Stimulated activated CD4-positive, alpha-beta T cell treated with anti-CD3 and anti-CD28 coated beads, Interleukin-2, amount 100 ng/mL, for 4 hours (primary cell): ENCODE data around the gene PSG4.
"Not testable (repeated sequence)": the region's sequence is repeated elsewhere in the genome, so short reads cannot be mapped to it uniquely, and the experiment has no call there.

Source experiments
- DNase-seq: peaks from one replicate; pipeline ENCODE4 v3.0.0-alpha.2; 2020; ENCODE audit warnings: low read depth

The PSG4 gene

DNA sequence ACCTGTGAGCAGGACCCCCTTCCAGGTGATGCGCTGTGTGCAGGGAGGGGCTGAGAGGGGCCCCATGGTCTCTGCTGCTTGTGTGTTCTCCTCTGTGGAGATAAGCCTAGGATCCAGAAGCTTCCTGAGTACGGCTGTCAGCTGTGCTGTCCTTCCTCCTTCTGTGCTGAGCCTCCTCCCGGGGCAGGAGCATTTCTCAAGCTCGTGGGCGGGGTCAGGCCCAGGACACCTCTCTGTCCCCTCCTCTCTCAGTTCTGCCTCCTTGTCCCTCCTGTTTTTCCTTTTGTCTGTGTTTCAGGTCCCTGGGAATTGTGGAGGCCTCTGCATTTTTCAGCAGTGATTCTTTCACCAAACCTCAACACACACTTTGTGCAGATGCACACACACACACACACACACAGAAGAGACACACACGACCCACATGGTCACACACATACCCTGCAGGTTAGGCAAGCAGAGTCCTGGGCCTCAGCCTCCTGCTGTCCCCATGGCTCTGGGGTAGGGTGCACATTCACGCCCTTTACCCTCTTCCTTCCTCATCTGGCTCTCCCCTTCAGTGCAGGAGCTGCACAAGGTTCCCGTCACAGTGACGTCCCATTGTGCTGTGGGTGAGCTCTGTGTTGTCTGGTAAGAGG, at the start of gene PSG4:
Gene PSG4, minus strand, starts transcription at position 168 of the 635 bp plus-strand sequence. Its CDS starts 102 bp downstream, at position 66.
- DNase-seq: not testable (repeated sequence)

DNA sequence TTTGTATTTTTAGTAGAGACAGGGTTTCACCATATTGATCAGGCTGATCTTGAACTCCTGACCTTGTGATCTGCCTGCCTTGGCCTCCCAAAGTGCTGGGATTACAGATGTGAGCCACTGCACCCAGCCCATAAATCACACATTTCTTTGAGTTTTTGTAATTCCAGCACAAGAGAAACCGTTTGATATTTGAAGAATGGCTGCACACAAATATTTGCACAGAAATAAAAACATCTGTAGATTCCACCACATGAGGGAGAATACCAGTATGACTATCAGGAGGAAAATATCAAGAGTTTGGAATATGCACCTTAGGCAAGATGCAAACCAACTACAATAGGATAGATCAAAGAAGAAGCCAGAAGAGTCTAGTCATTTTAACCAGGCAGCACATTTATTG, 46.0 kb upstream of the PSG4 start:
- not testable (repeated sequence) for DNase-seq

DNA sequence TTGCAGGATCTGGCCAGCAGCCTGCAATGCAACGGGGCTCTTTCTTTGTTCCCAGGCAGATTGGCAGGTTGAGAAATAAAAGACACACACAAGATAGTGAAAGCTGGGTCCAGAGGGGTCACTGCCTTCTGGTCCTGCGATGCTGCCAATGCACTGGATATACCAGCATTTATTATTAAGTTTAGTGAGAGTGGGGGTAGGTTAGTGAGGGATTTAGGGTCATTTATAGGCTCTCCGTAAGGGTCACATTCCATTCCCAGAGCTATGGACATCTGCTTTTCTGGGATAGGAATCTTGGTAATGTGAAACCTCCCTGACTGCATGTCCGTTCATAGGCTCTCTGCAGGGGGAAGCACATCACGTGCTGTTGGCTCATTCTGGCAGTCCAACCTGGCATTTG, 44.9 kb upstream of the PSG4 start:
- not testable (repeated sequence) for DNase-seq

DNA sequence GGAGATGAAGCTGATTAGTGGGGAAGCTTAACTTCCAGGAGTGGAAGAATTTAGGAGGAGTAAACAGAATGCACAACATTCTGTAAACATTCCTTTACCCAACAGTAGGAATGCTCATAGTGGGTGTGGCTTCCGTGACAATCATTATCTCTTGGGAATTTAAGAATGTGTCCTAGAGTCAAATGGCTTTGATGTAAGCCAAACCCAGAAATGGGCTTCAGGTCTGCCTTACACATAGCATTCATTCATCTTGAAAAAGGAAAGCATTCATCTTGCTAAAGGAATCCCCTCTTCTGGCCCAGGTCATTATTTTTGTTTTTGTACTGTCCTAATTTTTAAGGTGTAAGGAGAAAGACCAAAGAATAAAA, 43.2 kb upstream of the PSG4 start:
- not testable (repeated sequence) for DNase-seq

DNA sequence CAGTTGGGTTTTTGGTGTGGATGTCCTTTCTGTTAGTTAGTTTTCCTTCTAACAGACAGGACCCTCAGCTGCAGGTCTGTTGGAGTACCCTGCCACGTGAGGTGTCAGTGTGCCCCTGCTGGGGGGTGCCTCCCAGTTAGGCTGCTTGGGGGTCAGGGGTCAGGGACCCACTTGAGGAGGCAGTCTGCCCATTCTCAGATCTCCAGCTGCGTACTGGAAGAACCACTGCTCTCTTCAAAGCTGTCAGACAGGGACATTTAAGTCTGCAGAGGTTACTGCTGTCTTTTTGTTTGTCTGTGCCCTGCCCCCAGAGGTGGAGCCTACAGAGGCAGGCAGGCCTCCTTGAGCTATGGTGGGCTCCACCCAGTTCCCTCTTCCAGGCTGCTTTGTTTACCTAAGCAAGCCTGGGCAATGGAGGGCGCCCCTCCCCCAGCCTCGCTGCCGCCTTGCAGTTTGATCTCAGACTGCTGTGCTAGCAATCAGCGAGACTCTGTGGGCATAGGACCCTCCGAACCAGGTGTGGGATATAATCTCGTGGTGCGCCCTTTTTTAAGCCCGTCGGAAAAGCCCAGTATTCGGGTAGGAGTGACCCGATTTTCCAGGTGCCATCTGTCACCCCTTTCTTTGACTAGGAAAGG, 41.9 kb upstream of the PSG4 start:
- DNase-seq: not testable (repeated sequence)

DNA sequence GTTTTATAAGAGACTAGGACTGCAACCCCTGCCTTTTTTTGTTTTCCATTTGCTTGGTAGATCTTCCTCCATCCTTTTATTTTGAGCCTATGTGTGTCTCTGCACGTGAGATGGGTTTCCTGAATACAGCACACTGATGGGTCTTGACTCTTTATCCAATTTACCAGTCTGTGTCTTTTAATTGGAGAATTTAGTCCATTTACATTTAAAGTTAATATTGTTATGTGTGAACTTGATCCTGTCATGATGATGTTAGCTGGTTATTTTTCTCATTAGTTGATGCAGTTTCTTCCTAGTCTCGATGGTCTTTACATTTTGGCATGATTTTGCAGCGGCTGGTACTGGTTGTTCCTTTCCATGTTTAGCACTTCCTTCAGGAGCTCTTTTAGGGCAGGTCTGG, 40.4 kb upstream of the PSG4 start:
- not testable (repeated sequence) for DNase-seq

DNA sequence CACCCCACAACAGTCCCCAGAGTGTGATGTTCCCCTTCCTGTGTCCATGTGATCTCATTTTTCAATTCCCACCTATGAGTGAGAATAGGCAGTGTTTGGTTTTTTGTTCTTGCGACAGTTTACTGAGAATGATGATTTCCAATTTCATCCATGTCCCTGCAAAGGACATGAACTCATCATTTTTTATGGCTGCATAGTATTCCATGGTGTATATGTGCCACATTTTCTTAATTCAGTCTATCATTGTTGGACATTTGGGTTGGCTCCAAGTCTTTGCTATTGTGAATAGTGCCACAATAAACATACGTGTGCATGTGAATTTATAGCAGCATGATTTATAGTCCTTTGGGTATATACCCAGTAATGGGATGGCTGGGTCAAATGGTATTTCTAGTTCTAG, 36.8 kb upstream of the PSG4 start:
- not testable (repeated sequence) for DNase-seq

DNA sequence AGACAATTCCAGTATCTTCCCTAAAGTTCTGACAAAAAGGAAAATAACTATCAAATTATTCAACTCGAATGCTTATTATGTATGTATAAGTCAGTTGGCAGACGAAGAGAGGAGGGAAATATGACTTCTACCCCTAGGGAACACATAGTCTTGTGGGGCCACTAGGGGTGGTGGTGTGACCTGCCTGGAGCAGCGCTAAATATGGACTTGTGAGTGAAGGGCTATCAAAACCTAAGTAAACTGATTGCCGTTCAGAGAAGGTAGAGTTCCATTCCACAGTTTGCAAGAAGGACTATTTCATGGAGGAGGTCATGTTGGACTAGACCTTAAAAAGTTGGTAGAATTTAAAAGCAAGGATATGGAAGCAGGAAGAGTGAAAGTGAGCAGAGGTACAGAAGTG, 32.8 kb upstream of the PSG4 start:
- DNase-seq: not testable (repeated sequence)

DNA sequence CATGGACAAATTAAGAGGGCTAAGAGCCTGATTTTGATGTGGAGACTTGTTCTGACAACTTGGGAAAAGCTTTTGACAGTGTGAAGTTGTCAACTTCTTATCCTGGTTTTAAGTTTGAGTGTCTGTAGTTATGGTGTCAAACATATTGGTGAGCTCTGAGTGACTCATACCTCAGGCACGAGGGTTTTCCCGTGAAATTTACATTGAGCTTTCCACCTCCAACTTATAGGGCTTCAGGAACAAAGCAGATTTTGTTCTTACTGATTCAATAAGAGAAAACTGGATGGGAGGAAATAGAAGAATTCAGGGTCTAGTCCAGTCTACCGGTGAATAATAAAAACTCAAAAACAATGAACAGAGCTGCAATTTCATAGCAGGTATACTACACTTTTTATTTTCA, 30.2 kb upstream of the PSG4 start:
- not testable (repeated sequence) for DNase-seq

DNA sequence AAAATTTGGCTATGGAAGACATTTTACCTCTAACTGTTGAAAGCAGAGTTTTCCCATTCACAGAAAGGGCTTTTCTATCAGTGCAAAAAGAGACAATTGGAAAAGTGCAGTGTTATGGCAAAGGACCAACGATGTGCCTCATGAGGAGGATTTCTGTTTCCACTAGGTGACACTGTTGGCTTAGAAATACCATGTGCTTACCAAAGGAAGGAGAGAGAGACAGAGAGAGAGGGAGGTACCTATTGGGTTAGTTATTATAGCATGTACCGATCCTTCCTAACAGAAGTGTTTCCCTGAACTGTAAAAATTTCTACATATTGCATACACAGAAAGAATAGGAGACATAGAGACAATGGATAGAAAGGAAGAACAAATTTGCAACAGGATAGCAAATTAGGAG, 23.9 kb upstream of the PSG4 start:
- DNase-seq: no peak

DNA sequence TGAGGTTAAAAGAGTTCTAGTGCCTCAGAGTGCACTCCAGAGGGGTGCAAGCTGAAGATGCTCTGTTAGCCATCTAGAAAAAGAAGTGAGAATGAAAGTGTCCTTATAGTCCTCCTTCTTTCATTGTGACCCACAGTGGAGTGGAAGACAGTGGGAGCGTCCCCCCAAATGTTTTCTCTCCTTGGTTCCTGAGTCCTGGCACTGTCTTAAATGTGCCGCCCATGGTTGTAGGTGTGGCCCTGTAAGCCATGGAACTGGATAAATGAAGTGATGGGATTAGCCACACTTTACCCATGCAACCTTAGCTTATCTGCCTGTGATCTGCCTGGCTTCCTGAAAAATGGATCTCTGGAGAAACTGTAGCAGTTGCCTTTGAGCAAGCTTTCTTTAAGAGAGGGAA, 23.3 kb upstream of the PSG4 start:
- DNase-seq: not testable (repeated sequence)

DNA sequence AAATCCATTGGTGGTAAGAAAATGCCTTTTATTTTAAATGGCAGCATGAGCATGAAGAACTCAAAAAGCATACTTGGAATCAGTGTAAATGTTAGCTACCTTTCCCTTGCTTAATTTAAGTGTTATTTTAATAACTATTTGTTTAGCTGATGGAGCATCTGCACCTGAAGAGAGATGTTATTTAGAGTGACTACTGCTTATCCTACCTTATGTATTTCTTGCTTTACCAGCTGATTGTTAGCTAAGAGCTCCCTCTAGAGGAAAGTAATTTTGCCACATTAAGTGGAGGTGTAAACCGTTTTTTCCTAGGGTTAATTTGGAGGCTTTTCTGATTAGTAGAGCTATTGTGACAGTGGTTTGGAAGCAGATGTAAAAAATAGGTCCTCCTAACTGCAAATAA, 21.5 kb upstream of the PSG4 start:
- DNase-seq: not testable (repeated sequence)

DNA sequence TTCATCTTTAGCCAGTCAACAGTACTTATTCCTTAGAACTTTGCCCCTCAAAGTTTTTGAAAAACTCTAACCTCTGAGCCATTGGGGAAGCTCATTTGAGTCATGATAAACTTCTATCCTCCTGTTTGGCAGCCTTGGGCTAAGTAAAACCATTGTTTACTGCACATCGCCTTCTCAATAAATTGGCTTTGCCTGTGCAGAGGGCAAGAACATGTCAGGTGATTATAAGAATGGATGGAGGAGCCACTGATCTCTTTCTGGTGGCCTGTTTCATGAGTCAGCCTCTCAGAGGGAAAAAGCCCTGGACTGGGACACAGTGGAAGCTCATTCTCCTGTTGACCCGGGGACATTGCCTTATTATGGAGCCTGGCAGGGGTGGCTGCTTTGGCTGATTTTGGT, 19.4 kb upstream of the PSG4 start:
- no peak for DNase-seq

DNA sequence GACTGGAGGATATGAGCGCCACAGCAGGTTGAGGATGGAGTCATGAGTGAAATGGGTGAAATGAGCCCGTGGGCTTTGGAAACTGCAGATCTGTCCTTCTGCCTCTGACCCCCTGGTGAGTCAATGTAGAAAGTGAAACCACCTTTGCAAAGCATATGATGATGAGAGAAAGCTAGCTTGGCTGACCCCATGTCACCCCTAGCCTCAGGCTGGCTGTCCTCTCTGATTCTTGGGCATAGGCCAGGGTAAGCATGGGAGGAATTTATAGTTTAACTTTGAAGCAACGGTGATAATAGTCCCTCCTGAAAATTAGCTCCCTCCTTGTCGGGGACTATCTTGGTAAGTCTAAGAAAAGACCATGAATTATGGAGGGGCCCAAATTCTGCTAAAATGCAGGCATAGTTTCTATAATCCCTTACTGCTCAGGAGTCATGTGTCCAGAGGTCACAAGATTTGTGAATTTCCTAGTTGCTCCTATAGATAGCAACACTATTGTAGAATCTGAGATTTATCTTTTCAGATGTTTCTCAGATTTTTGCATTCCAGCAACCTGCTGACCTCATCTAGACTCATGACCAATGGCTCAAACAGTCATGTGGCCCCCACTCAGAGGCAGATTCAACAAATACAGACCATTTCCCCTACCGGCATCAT, 18.9 kb upstream of the PSG4 start:
- DNase-seq: not testable (repeated sequence)

DNA sequence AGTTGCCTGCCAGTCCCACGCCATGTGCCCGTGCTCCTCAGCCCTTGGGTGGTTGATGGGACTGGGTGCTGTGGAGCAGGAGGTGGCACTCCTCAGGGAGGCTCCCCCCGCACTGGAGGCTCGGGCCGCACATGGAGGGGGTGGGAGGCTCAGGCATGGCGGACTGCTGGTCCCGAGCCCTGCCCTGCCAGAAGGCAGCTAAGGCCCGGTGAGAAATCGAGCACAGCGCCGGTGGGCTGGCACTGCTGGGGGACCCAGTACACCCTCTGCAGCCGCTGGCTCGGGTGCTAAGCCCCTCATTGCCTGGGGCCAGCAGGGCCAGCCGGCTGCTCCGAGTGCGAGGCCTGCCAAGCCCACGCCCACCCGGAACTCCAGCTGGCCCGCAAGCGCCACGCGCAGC, 16.5 kb upstream of the PSG4 start:
- not testable (repeated sequence) for DNase-seq

DNA sequence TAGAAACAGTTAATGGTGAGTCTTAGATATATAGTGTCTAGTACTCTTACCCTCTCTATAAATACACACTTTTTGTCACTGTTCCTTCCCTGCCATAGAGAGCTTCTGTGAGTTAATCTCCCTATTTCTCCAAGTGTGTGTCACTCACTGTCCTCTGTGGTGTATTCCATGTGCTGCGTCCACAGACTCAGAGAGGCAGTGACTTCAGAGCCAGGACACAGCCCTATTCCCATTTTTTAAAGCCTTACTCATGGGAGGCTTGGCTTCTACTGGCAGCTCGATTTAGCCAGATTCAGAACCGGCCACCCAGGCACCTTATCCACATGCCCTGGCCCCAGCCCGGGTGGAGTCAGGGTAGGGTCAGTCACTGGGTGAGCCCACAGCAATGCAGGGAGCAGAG, 13.7 kb upstream of the PSG4 start:
- DNase-seq: not testable (repeated sequence)

DNA sequence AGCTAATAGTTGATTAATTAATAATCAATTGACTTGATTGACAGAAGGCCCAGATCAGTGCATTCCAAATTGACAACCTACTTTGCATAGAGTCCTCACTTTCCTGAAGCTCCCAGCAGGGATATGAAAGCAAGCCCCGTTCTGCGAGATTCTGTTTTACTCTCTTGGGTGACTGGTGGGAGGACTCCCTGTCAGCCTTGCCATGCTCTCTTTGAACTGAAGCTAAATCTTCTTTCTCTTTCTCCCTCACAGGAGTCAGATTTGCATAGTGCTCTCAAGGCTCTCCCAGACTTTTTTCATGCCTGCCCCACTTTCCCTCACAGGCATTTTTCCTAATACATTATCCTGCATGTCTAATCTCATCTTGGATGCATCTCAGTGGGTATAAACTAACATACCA, 10.4 kb upstream of the PSG4 start:
- not testable (repeated sequence) for DNase-seq

DNA sequence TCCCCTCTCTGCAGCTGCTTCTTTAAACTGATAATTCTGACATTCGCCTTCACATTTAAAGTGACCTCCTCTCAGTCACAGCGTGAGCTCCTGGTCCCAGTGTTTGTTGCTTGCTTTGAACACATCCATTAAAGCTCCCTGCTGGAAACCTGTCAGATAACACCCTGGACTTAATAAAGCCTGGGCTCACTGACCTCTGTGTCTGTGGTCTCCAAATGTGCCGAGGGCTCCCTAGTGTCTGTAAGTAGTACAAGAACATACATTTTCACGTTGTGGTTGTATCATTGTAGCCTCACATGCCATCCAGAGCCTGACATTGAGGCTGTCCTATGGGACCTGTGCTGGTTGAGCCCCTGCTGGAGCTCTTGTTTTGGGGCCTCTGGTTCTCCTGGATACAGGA, 2.6 kb upstream of the PSG4 start:
- no peak for DNase-seq

DNA sequence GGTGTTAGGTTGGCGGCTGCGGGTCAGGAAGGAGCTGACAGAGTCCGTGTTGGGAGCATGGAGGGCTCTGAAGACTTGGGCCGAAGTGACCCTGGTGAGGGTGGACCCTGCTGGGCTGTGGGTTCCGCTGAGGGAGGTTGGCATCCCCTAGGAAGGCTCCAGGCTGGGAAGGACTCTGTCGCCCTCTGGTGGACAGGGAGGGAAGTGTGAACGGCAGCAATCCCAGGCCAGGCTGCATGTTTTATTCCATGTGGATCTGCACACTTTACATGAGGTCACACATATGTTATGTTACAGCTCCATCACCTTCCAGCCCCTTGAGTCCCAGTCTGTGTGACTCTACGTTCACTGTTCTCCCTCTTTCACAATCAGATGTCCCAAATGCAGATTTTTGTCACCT, 1.7 kb upstream of the PSG4 start:
- DNase-seq: not testable (repeated sequence)

DNA sequence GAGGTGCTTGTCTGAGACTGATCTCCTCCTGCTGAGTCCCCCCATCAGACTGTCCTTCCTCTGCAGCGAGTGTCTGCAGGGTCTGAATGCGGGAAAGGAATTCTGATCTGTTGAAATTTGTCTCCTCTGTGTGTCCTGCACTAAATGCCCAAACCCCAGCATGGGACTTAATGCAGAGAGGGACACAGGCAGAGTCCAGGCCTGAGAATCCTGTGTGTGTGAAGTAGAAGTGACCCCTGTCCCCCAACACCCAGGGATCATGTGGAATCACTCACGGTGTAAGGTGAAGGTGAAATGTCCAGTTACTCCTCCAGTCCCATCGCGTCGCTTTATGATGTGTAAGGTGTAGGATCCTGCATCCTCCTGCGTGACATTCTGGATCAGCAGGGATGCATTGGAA, 1.8 kb downstream of the PSG4 start:
- not testable (repeated sequence) for DNase-seq

DNA sequence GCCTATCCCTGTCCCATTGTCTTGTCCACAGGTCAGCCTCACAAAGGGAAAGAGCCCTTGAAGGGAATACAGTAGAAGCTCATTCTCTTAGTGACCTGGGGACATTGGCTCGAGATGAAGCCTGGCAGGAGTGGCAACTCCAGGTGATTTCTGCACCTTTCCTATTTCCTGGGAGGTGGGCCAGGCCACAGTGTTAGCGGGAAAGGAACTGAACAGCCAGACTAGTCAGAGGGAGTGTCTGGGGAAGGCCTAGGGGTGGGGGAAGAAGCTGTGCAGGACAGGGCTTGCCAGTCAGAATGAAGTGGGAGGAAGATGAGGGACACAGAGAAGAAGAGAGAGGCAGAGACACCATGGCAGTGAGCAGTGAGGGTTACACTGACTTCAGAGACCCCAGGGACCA, 3.5 kb downstream of the PSG4 start:
- DNase-seq: not testable (repeated sequence)

DNA sequence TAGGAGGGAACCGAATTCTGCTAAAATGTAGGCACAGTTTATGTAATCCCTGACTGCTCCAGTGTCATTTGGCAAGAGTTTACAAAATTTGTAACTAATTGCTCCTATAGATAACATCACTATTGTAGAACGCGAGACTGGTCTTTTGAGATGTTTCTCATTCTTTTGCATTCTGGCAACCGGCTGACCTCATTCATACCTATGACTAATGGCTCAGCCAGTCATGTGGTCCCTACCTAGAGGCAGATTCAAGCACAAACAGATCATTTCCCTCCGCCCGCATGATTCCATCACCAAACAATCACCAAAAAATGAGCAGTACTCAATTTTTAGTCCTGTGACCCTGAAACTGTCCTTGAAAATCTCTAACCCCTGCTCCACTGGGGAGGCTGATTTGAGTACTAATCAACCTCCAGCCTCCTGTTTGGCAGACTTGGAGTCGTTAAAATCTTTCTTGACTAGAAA, 4.1 kb downstream of the PSG4 start:
- not testable (repeated sequence) for DNase-seq

DNA sequence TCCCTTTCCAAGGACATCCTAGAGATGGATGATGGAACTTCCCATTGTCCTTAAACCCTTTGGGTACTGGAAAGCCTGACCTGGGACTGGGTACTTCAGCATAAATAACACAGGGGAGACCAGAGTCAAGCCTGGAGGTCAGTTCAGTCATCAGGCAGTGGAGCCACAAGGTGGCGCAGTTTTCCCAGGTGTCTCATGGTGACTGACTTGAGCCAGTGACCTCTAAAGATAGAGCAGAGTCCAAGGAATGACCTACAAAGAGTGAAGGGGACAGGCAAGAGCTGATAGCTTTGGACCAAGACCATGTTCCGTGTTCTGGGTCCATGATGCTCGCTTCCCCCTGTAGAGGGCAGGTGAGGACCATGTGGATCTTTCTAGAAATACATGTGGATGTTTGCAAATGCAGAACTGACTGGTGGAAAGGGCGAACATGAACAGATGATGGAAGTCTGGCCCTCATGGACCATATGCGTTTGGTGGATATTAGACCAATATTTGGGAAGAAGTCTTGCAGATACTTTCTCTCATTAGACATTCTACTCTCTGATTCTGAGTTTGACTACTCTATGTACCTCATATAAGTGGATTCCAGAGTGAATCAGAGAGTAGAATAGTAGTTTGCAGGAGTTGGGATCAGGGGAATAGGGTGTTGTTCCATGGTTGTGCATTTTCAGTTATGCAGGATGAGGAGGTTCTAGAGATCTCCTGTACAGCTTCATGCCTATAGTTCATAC, 6.6 kb downstream of the PSG4 start:
- not testable (repeated sequence) for DNase-seq
